ENCODE measurements around the gene PRLR. TPM values are rescaled to one million over a fixed set of nuclear protein-coding genes. Genes with fewer than 3 reads are reported as not detected.

PRLR gene
- total and polyA plus RNA-seq, 2 of the 8 experiments (the other 6 are each of a cell fraction or from before 2014, with no cell fraction given): 0.53 to 2.5 TPM

GRCh38 chr5:35160486-35161116 is 69.7 kb downstream of the PRLR start (continued):
- TF ChIP-seq GTF2F1 (IDR thresholded peaks at IDR 0.05; ENCODE audit: borderline replicate concordance, low read depth, low read length) (no peak), TAF7 (optimal IDR thresholded peaks at IDR 0.05; ENCODE audit: borderline replicate concordance, low read depth, low read length) (no peak), RNF2 (IDR thresholded peaks at IDR 0.05; ENCODE audit: borderline replicate concordance, low read depth, low read length, missing control alignments, poor library complexity, severe bottlenecking) (no peak), TBP (IDR thresholded peaks at IDR 0.05; ENCODE audit: low read depth, low read length) (no peak), USF2 (IDR thresholded peaks at IDR 0.05; ENCODE audit: low read length) (no peak), YY1 (IDR thresholded peaks at IDR 0.05; ENCODE audit: low read depth, low read length) (no peak), TEAD4 (IDR thresholded peaks at IDR 0.05; ENCODE audit: low read depth, low read length) (no peak)
